Measurements from ENCODE around the gene FAM171A1.

DNA sequence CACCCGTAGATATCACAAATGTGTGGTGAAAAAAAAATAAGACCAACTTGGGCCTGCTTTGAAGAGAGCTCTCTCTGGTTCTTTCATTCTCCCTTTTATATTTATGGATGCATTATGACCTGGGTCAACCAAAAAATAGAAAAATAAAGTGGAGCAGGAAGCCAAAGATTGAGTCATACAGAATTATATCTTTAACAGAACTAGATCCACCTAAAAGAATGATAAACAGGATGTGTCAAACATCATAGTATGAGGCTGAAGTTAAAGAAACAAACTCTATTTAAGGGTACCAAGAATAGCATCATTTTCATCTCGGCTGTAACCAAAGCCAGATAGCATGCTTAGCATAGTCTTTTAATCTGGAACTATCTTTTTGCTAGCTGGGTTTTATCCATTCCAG lies 173.8 kb downstream of the FAM171A1 start:
- TF ChIP-seq POLR2AphosphoS5 (IDR thresholded peaks at IDR 0.05; ENCODE audit: low read depth, low read length) (no peak), POLR2A (IDR thresholded peaks at IDR 0.05; ENCODE audit: low read depth, low read length) (no peak)

Data from GM12892 (cell line).